ENCODE results near the gene EYS.

DNA sequence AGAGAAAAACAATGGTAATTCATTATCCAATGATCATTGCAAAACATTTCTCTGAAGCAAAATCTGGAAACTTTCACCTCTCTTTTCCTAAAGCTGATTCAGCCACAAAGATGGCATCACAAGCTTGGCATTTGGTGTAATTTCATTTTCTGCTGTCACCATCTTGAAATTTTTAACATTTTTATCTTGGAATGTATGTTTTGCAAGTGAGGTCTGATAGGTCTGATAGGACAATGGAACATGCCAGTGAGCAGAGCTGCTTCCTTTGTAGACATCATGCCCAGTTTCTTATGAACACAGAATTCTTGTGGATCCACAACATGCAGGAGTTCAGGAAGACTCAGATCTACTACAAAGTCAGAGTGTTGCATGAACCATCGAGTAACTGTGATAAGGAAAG, 969.6 kb downstream of the EYS start:
- no peak for TF ChIP-seq NR2F6 (CRISPR knock-in tag; IDR thresholded peaks at IDR 0.05)
- no peak for TF ChIP-seq ETV6 (IDR thresholded peaks at IDR 0.05; ENCODE audit: borderline replicate concordance in 1 of 2, low read depth in 2 of 2, low read length in 1 of 2)
- no peak for TF ChIP-seq ETV6 (CRISPR knock-in tag; IDR thresholded peaks at IDR 0.05; ENCODE audit: borderline replicate concordance)
- no peak for TF ChIP-seq CBX3 (IDR thresholded peaks at IDR 0.05; ENCODE audit: borderline replicate concordance in 1 of 2, low read length in 2 of 2)
- TF ChIP-seq, protein P1, sequence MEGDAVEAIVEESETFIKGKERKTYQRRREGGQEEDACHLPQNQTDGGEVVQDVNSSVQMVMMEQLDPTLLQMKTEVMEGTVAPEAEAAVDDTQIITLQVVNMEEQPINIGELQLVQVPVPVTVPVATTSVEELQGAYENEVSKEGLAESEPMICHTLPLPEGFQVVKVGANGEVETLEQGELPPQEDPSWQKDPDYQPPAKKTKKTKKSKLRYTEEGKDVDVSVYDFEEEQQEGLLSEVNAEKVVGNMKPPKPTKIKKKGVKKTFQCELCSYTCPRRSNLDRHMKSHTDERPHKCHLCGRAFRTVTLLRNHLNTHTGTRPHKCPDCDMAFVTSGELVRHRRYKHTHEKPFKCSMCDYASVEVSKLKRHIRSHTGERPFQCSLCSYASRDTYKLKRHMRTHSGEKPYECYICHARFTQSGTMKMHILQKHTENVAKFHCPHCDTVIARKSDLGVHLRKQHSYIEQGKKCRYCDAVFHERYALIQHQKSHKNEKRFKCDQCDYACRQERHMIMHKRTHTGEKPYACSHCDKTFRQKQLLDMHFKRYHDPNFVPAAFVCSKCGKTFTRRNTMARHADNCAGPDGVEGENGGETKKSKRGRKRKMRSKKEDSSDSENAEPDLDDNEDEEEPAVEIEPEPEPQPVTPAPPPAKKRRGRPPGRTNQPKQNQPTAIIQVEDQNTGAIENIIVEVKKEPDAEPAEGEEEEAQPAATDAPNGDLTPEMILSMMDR (IDR thresholded peaks at IDR 0.05 in 2 of 3, conservative IDR thresholded peaks at IDR 0.05 in 1 of 3; ENCODE audit: insufficient read depth in 2 of 3, low read depth in 1 of 3, low read length in 3 of 3), result no peak
- TF ChIP-seq, protein P2, sequence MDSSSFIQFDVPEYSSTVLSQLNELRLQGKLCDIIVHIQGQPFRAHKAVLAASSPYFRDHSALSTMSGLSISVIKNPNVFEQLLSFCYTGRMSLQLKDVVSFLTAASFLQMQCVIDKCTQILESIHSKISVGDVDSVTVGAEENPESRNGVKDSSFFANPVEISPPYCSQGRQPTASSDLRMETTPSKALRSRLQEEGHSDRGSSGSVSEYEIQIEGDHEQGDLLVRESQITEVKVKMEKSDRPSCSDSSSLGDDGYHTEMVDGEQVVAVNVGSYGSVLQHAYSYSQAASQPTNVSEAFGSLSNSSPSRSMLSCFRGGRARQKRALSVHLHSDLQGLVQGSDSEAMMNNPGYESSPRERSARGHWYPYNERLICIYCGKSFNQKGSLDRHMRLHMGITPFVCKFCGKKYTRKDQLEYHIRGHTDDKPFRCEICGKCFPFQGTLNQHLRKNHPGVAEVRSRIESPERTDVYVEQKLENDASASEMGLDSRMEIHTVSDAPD (CRISPR knock-in tag; IDR thresholded peaks at IDR 0.05), result no peak
- TF ChIP-seq, protein P3, sequence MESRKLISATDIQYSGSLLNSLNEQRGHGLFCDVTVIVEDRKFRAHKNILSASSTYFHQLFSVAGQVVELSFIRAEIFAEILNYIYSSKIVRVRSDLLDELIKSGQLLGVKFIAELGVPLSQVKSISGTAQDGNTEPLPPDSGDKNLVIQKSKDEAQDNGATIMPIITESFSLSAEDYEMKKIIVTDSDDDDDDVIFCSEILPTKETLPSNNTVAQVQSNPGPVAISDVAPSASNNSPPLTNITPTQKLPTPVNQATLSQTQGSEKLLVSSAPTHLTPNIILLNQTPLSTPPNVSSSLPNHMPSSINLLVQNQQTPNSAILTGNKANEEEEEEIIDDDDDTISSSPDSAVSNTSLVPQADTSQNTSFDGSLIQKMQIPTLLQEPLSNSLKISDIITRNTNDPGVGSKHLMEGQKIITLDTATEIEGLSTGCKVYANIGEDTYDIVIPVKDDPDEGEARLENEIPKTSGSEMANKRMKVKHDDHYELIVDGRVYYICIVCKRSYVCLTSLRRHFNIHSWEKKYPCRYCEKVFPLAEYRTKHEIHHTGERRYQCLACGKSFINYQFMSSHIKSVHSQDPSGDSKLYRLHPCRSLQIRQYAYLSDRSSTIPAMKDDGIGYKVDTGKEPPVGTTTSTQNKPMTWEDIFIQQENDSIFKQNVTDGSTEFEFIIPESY (CRISPR knock-in tag; IDR thresholded peaks at IDR 0.05), result no peak
- no peak for TF ChIP-seq SP1 (CRISPR knock-in tag; IDR thresholded peaks at IDR 0.05)
- no peak for TF ChIP-seq NR2C2 (CRISPR knock-in tag; IDR thresholded peaks at IDR 0.05)
- TF ChIP-seq NR2C2 (tag; IDR thresholded peaks at IDR 0.05), result no peak
- TF ChIP-seq ZNF24 (IDR thresholded peaks at IDR 0.05), result no peak
- no peak for TF ChIP-seq POLR2G (IDR thresholded peaks at IDR 0.05; ENCODE audit: low read depth, low read length)
